Astrocyte of the cerebellum (primary cell): ENCODE results near the gene MRM3.
"Not testable (repeated sequence)": the region's sequence is repeated elsewhere in the genome, so short reads cannot be mapped to it uniquely, and the experiment has no call there.

ENCODE experiments used
- DNase-seq: peaks from one replicate; pipeline ENCODE4 v3.0.0-alpha.2; 2011; ENCODE audit warnings: low read depth
- H3K4me3 ChIP-seq: 2 replicates; pipeline ENCODE4 v1.5.1; 2011; ENCODE audit warnings: mild to moderate bottlenecking, low read depth, low read length, moderate library complexity
- CTCF ChIP-seq: IDR thresholded peaks from 2 replicates; pipeline ENCODE4 v1.5.1; 2012; ENCODE audit warnings: low read length, low read depth, moderate library complexity, mild to moderate bottlenecking; ENCODE audit errors: missing control alignments
- in situ Hi-C: cut with HindIII; loops from 2 replicates; pipeline ENCODE4 v1.10.0; 2017; ENCODE audit warnings: low sequenced_read_pairs

Gene MRM3

GRCh38 chr17:778096-778495 is 4.1 kb upstream of the MRM3 start:
- in situ Hi-C loops = loop anchor here (25.0 kb wide), 1 partner anchor 209 kb away; the partner anchor contains the start of genes NXN and TIMM22
- no peak for DNase-seq
- no peak overlapping the region for H3K4me3 ChIP-seq
- TF ChIP-seq CTCF = no peak

DNA sequence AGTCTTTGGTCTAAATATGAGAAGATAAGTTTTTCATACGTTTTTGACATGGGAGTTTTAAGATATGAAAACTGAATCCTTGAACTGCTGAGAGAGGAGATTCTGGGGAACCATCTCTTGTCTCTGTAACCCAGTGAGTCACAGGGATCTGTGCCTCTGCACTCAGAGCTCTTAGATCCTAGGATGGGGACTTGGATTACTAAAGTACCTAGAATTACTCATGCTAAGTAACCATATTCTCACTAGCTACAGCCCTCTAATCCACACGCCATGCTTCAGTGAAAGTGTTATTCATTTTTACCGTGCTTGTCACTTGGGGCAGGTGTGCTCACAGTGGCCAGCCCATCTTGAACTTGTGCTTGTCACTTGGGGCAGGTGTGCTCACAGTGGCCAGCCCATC is 2.0 kb downstream of the MRM3 start:
- no peak overlapping the region for H3K4me3 ChIP-seq
- no peak for DNase-seq
- TF ChIP-seq CTCF = no peak
- in situ Hi-C loops = loop anchor here (25.0 kb wide), 1 partner anchor 203 kb away; the partner anchor contains the start of genes NXN and TIMM22

DNA sequence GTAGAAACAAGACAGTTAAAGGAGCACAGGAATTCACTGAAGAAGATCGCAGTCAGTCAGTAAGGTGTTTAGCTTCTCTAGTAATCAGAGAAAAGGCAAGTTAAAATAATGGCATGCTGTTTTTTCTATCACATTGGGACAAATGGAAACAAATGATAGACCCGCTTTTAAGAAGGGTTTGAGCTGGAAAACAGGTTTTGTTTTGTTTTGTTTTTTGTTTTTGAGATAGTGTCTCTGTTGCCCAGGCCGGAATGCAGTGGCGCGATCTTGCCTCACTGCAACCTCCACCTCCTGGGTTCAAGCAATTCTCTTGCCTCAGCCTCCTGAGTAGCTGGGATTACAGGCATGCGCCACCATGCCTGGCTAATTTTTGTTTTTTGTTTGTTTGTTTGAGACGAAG is 3.7 kb downstream of the MRM3 start:
- H3K4me3 ChIP-seq, DNase-seq: not testable (repeated sequence)
- in situ Hi-C loops = loop anchor here (25.0 kb wide), 1 partner anchor 201 kb away; the partner anchor contains the start of genes NXN and TIMM22

- no peak for DNase-seq
- in situ Hi-C loops = loop anchor here (25.0 kb wide), 1 partner anchor 200 kb away; the partner anchor contains the start of genes NXN and TIMM22
- TF ChIP-seq CTCF = no peak
Observed at GRCh38 chr17:787641-788221, 5.6 kb downstream of the MRM3 start.

DNA sequence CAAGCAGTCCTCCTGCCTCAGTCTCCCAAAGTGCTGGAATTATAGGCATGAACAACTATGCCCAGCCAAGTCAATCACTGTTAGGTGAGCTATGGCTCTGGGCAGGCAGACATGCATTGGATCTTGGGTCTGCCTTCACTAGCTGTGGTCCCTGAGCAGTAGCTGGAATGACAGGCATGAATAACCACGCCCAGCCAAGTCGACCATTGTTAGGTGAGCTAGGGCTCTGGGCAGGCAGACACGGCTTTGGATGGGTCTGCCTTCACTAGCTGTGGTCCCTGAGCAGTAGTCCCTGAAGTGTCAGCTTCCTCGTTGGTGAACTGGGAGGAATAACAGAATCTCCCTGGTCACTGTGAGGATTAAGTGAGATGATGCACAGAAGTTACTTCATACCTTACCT is 6.4 kb downstream of the MRM3 start:
- no peak for DNase-seq
- H3K4me3 ChIP-seq = no peak overlapping the region
- in situ Hi-C loops = loop anchor here (25.0 kb wide), 1 partner anchor 199 kb away; the partner anchor contains the start of genes NXN and TIMM22
- TF ChIP-seq CTCF = no peak

More at GRCh38 chr17:787641-788221, 5.6 kb downstream of the MRM3 start:
- H3K4me3 ChIP-seq = no peak overlapping the region

GRCh38 chr17:789160-789840 is 7.1 kb downstream of the MRM3 start:
- no peak for DNase-seq
- TF ChIP-seq CTCF = no peak
- no peak overlapping the region for H3K4me3 ChIP-seq
- in situ Hi-C loops = loop anchor here (25.0 kb wide), 1 partner anchor 198 kb away; the partner anchor contains the start of genes NXN and TIMM22

DNA sequence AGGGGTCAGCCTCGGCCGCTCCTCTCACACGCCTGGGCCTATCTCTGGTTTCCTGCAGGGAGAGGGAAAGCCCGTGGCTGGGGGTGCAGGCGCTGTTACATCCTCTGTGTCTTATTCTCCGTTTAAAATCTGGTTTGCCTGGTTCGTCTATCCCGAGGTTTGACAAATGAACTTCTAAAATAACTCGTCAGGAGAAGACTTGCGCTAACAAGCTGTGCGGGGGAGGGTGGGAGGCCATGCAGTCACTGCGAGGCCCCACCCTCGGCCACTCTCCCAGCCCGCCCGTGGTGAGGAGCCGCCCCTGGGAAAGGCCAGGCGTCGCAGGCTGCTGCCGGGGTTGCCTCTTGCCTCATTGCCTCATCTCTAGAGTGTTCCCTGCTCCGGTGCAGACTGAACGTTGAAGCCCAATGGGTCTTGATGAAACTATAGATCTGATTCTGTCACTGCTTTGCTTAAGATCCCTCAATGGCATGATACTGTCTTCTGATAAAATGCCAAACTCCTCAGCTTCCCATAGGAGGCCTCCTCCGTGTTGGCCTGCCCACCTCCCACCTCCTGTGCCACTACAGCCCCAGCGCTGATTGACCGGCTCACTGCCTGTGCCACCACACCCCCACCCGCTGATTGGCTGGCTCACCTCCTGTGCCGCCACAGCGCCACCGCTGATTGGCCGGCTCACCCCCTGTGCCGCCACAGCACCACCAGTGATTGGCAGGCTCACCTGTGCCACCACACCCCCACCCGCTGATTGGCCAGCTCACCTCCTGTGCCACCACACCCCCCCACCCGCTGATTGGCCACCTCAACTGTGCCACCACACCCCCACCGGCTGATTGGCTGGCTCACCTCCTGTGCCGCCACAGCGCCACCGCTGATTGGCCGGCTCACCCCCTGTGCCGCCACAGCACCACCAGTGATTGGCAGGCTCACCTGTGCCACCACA is 8.0 kb downstream of the MRM3 start:
- not testable (repeated sequence) for DNase-seq, H3K4me3 ChIP-seq
- in situ Hi-C loops = loop anchor here (25.0 kb wide), 1 partner anchor 197 kb away; the partner anchor contains the start of genes NXN and TIMM22

GRCh38 chr17:790874-791247 is 8.7 kb downstream of the MRM3 start:
- not testable (repeated sequence) for H3K4me3 ChIP-seq, DNase-seq
- in situ Hi-C loops = loop anchor here (25.0 kb wide), 1 partner anchor 196 kb away; the partner anchor contains the start of genes NXN and TIMM22
